NOMO-1 treated with dmso at 0.1 percent for 144 hours (cell line): ENCODE measurements around the gene PTPRN2.
"Not testable (repeated sequence)": the region's sequence is repeated elsewhere in the genome, so short reads cannot be mapped to it uniquely, and the experiment has no call there.

Experiments
- DNase-seq: peaks from one replicate; lab custom pipeline; 2025; ENCODE audit not compliant: unreplicated experiment; lab: John Stamatoyannopoulos, UW

The PTPRN2 gene

DNA sequence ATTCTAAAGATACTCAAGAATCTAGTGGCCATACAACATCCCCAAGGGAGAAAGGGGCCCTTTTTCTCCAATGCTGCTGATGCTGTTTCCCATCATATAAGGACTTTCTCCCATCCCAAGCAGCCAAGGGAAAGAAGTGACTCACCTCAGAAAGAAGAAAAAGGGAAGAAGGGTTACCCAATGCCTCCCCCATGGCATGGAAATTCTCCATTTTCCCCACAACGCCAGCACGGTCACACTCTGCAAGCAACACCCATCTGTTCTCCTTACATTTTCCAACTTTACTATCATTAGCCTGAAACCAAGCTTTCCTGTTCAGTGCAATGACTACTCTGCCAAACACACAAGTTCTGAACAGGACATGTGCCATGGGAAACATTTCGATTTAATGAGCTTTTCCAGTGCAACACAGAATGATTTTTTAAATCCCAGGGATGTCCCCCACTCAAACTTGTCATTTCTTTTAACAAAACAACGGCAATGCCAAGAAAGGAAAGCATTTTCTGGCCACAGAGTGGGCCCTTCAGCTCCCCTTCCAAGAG, 67.9 kb downstream of the PTPRN2 start:
- no peak for DNase-seq

DNA sequence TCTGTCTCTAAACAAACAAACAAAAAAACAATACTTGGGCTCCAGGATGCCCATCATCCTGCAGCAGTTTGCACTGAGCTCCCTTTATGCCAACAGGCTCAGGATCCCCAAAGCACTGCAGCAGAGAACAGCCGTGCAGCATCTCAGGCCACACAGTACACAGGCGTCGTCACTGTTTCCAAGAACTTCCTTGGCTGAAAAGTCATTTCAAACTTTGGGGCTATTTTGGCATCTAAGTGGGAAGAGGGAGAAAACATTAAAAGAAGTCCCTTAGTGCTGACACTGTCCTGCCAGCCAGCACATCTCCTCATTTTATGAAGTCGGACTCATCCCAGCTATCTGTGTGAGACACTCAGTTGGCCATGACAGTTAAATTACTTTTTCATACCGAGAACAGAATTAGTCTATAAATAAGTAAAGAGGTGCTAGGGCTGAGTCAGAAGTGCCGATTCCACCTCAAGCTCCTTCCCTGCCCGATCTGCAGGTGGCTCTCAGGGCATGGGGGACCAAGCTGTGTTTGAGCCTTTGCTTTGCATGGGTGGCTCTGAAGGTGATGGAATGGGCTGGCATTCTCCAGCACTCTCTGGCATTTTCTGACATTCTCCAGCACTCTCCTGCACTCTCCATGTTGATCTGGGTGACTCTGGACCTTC, 68.5 kb downstream of the PTPRN2 start:
- DNase-seq = no peak

DNA sequence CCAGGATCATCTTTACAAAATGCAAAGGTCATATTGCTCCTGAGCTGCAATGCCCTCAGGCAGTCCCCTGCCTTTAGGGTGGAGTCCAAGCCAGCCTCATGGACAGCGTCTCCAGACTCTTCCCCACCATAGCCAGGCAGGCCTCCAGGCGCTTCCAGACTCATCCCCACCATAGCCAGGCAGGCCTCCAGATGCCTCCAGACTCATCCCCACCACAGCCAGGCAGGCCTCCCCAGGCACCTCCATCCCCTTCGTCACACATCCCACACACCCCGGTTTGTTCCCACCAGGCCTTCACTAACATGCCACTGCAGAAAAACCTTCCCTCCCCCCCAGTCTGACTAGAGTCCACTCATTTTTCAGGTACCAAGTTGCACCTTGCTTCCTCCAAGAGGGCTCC, 70.1 kb downstream of the PTPRN2 start:
- DNase-seq = no peak

DNA sequence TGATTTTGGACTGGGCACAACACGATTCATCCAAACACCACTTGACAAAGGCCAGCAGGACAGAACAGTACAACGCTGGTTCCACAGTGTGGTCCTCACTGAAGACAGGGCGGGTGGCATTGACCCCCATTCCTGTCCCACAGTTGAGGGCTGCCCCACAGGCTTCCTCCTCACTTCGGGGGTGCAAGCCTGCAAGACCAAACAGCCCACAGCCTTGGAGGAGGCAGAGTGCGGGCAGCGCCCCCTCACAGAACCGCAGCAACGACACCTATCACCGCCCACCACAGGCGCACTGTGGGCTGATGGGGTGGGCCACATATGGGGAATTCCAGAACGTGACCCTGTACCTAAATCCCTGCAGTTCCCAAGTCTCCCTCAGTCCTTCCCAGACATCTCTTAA, 70.6 kb downstream of the PTPRN2 start:
- DNase-seq = no peak

DNA sequence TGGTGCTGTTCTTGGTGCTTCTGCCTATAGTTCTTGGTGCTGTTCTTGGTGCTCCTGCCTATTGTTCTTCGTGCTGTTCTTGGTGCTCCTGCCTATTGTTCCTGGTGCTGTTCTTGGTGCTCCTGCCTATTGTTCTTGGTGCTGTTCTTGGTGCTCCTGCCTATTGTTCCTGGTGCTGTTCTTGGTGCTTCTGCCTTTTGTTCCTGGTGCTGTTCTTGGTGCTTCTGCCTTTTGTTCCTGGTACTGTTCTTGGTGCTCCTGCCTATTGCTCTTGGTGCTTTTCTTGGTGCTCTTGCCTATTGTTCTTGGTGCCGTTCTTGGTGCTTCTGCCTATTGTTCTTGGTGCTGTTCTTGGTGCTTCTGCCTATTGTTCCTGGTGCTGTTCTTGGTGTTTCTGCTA, 71.1 kb downstream of the PTPRN2 start:
- no peak for DNase-seq

DNA sequence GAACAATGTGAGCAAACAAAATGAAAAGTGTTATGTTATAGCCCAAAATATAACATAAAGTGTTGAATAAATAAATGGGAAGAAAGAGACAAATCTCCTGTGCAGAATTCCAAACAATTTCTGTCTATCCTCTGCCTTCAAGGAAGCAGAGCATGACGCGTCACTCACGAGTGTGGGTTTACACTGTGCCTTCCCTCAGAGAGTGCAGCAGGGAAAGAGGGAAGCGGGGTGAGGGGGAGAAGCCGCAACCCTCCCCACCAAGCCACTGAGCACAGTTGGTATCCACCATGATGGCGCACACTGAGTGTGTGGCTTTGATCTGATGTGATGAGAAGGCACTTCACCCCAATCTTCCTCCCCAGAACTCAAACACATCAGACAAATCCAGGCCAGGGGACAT, 74.8 kb downstream of the PTPRN2 start:
- no peak for DNase-seq

DNA sequence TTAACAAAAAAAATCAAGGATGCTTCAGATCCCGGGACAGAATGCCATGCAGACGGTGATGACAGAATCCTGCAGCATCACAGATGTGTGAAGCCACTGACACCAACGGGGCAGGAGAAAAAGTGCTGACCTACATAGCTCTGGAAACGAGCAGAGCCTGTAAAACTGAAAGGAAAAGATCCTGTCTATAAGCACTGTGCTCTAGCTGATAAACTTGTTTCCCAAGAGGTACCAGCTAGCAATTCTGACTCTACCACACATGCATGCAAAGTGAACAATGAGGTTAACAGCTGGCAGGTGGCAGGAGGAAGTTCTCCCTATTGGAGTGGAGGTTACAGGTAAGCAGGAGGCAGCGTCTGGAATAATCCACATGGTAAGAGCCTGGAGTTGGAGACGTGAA, 75.6 kb downstream of the PTPRN2 start:
- DNase-seq = no peak

DNA sequence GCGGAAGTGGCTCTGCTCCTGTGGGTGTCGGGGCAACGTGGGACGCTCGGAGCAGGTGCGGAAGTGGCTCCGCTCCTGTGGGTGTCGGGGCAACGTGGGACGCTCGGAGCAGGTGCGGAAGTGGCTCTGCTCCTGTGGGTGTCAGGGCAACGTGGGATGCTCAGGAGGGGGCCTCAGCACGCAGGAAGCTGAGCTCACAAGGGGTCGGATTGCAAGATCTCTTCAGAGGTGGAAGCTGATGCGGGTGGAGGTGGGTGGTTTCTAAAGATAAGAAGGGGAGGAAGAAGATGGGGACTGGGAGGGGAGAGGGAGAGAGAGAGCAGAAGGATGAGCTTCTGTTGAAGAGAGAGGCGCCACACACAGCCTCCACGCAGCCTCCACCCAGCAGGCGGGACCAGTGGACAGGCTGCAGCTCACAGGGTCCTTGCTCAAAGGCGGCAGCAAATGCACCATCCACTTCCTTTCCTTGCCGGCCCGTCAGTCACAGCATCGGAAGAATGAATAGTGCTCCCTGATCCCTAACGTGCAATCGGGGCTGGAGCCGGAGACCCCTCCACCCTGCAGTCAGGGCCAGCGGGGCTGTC, 78.7 kb downstream of the PTPRN2 start:
- no peak for DNase-seq

DNA sequence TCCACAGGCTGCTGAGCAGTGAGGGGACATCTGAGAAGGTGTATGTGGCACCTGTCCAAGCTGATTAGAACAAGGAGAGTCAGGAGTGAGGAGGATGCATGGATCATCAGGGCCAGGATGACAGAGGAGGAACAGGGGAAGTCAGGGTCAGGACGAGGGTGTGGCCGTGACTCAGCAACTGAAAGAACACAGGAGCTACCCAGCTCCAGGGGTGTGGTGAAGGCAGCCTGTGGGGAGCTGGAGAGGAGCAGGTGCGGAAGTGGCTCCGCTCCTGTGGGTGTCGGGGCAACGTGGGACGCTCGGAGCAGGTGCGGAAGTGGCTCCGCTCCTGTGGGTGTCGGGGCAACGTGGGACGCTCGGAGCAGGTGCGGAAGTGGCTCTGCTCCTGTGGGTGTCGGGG, 79.3 kb downstream of the PTPRN2 start:
- not testable (repeated sequence) for DNase-seq

DNA sequence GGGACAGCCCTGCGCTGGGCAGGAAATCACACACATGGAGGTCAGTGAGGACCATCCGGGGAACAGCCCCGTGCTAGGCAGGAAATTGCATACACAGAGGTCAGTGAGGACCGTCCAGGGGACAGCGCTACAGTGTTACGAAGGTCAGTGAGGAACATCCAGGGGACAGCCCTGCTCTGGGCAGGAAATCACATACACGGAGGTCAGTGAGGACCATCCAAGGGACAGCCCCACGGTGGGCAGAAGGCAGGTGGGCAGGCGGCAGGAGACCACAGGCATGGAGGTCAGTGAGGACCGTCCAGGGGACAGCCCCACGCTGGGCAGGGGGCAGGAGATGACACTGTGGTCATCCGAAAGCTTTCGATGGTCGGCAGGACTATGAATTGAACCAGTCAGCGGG, 79.7 kb downstream of the PTPRN2 start:
- DNase-seq = no peak

DNA sequence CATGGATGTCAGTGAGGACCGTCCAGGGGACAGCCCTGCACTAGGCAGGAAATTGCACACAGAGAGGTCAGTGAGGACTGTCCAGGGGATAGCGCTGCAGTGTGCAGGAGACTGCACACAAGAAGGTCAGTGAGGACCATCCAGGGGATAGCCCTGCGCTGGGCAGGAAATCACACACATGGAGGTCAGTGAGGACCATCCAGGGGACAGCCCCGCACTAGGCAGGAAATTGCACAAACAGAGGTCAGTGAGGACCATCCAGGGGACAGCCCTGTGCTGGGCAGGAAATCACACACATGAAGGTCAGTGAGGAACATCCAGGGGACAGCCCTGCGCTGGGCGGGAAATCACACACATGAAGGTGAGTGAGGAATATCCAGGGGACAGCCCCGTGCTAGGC, 80.4 kb downstream of the PTPRN2 start:
- DNase-seq = not testable (repeated sequence)

DNA sequence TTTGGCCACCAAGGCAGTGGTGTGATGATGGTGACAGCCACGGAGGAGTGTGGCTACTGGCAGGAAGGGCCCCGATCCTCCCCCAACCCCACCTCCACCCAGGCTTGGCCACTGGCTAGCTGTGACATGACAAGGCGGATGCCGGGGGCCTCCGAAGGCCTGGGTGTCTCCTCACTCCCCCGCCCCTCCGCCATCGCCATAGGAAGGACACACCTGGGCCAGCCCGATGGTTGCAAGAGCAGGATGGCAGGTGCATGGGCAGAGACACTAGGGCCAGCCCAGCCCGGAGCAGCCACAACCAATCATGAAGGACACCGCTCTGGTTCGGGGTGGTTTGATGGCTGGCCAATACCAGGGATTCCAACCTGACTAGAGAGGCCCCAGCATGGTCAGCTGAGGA, 81.0 kb downstream of the PTPRN2 start:
- no peak for DNase-seq

DNA sequence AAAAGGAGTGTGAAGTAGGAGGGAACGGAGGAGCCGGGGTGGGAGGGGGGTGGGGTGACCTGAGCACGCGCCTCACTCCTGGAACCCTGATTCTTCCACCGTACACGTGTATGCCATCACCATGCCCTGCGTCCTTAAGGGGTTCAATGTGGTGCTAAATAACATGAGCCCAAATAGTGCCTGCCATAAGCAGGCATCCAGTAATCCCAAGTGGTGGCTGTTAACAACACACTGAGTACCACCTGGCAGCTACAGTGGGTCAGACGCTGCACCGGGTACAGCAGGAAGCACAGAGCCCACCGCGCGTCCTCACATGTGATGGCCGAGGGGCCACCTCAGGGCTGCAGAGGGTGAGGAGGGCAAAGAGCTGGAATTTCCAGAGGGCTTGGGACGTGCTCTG, 81.9 kb downstream of the PTPRN2 start:
- no peak for DNase-seq

DNA sequence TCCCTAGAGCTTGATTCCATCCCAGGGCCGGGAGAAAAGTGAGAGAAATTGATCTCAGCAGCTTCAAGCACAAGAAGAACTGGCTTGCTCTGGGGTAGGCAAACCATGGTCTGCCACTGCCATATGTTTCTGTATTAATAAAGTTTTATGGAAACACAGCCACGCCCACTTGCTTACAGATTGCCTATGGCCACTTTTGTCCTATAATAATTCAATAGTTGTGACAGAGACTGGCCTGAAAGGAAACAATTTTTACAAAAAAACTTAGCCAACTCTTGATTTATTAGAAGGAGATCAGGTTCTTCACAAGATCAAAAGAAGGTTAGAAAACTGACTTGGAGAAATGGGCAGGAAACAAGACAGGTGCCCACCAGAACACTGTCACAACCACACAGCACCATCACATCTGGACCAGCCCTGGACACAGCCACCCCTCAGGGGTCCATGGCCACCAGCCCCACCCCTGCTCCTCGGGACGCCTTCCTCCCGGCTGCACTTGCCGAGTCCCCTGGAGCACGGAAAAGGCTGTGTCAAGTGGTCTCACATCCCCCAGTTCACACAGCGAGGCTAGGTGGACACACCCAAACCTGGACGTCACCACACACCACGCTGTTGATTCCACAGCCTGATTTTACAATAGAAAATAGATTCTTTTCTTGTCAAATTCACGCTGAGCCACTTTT, 85.4 kb downstream of the PTPRN2 start:
- no peak for DNase-seq

DNA sequence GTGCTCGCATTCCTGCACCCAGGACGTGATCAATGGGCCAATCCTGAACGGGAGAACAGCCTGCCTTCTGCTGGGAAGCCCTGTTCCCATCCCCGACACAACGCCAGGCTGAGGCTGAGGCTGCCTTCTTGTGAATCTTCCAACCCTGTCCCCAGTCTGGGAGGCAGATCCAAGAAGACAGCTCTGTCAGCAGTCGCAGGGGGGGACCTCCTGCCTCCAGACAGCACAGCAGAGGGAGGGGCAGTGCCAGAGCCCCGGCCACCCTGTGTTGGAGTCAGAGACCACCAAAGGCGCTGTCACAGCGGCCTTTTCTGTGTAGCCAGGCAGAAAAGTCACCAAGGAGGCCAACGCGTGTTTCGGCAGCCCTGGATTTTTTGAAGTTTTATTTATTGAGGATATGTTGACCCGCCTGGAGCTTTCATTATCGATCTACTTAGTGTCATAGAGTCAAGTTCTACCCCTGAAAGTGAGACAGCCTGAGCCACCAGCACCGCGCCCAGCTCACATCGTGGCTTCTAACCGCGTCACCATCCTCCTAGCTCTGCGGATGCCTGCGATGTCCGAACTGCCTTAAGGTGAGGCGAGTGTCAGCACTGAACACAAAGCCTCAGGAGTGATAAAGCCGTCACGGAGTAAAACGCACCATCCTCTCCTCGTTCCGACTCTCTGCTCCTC, 86.1 kb downstream of the PTPRN2 start:
- DNase-seq = no peak

DNA sequence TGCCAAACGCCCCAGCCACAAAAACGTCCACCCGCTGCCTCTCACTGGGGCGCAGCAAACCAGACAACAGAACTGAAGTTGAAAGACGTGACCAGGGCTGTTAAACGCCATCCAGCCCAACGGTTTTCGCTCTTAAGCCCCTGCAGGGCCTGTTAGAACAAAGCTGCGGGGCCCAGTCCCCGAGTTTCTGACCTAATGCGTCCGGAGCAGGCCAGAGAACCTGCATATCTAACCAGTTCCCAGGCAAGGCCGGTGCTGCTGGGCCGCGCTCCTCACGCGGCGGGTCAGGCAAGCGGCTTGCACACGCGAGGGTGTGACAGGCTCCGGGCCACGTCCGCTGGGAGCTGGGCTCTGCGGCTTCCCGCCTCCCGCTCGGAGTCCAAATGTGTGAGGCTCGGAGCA, 87.0 kb downstream of the PTPRN2 start:
- no peak for DNase-seq

DNA sequence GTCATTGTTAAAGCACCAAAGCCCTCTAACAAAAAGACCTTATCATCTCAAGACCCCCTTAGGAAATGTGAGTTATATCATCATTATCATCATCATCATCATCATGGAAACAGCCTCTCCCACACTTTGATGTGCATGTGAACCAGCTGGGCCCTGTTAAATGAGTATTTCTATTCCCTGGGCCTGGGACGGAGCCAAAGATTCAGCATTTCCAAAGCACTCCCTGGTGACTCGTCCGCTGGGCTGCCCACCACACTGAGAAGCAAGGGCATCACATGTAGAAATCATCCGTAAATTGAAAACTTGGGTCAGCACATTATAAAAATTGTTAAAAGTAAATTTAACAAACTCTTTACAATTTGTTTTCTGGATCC, 88.6 kb downstream of the PTPRN2 start:
- no peak for DNase-seq

DNA sequence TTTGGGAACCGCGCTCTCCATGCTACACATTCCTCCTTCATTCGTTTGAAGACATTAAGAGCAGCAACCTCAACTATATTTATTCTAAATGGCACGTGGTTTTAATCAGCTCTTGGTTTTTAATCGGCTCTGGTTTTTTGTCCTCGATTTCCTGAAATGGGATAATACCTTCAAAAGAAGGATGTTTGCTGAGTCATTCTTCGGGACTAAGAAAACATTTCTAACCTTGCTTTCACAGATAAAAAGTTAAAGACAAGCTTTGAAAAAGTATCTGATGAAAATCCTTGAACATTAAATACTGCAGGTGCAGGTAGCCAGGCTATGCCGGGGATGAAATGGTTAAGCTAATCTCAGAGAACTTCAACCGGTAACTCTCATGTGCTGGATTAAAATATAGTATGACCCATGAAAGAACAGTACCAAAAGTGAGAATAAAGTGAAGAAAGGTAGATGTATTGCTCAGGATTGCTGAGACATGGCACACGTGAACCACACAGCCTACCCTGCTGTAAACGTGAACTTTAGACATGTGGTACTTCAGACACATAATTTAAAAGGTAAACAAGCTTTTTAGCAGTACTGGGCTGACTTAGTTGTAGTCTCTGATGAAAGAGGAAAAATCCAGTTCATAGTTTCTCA, 89.1 kb downstream of the PTPRN2 start:
- no peak for DNase-seq

DNA sequence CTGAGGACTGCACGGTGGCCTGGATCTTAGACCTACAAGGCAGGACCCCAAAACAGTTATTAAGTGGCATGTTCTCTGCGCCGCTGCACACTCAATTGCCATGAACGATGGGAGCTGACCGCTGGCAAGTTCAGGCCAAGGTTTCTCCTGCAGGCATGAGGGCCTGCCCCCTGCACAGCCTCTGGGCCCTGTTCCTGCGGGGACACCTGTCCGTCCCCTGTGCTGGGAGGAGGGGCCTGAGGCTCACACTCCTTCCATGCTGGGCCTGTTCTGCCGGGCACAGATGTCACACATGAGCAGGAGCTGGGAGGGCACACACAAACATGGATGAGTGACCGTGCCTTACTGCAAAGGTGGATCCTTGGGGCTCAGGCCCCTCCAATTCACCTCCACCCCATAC, 90.0 kb downstream of the PTPRN2 start:
- DNase-seq = no peak

DNA sequence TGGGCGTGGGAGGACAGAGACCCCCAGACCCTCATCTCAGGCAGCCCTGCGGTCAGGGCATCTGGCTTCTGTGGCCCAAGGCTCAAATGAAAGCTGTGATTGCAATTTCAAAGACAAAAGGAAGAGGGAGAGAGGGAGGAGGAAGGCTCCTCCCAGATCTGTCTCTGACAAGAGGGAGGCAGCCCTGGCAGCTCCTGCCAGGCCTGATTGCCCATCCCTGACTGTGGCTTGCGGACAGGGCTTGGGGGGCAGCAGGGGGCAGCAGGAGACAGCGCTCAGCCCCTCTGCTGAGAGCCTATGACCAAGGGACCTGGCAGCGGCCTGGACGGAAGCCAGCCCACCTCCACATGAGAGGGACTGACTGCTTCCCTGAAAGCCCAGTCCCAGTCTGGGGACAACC, 91.8 kb downstream of the PTPRN2 start:
- DNase-seq = no peak

DNA sequence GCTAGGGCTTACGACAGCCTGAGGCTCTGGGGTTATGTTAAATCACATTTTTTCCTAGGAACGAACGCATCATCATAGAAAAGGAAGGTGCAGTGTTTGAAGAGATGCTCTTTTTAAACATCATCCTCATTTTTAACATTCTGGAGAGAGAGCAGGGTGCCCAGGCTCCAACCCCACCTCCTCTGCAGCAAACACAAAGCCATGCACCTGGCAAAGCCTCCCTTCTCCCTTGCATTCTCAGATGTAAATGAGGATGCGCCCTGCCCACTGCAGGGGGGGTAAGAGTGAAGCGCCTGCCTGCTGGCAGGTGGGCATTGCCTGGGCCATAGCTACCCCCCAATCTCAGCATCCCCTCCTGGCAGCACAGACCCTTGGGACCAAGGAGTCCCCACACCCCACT, 92.4 kb downstream of the PTPRN2 start:
- DNase-seq = no peak
